ENCODE measurements around the gene LTA. TPM values are rescaled to one million over a fixed set of nuclear protein-coding genes. Genes with fewer than 3 reads are reported as not detected.
A peak's percentile ranks its signal among the peaks of the same experiment; 100 is the strongest.

LTA gene
- total RNA-seq, 4 donors from 2014 or later: not detected

- no peaks in the 10 kb centered on the region for H3K27me3 ChIP-seq
- H3K4me1 ChIP-seq: peaks cover 4 to 44% (median 18%) of the 10 kb centered on the region in 4 donors
- TF ChIP-seq EP300 (IDR thresholded peaks at IDR 0.05) (no peak), POLR2A (IDR thresholded peaks at IDR 0.05) (no peak), CTCF (IDR thresholded peaks at IDR 0.05) (no peak)
- no peak overlapping the region for H3K27ac ChIP-seq
- DNase-seq (ENCODE audit: low spot score in 2 of 2): no peak
- peaks cover 0 to 97% (median 60%) of the 10 kb centered on the region in 3 donors for H3K36me3 ChIP-seq
- WGBS, 2 donors: 38 to 41% methylated on average over 2 of the region's 2 CpGs
- H3K4me3 ChIP-seq: no peak overlapping the region
- no peaks in the 10 kb centered on the region for H3K9me3 ChIP-seq
Measured at GRCh38 chr6:31535538-31536324, 36.4 kb upstream of the LTA start.

- Histone ChIP-seq H3K9me3 (no peaks in the 10 kb centered on the region), H3K36me3 (peaks cover 0 to 65% (median 39%) of the 10 kb centered on the region in 3 donors), H3K4me1 (peaks cover 4 to 55% (median 25%) of the 10 kb centered on the region in 4 donors), H3K27me3 (no peaks in the 10 kb centered on the region), H3K4me3 (peak overlapping the region in 1 of 4 donors; percentile 76), H3K27ac (peak overlapping the region in 1 of 4 donors; percentile 99)
- DNase-seq (ENCODE audit: low spot score in 2 of 2): no peak
- 62 to 67% methylated on average over 6 of the region's 6 CpGs for WGBS, 2 donors
- no peak for TF ChIP-seq POLR2A (IDR thresholded peaks at IDR 0.05)
Measured at GRCh38 chr6:31538805-31539400, 33.2 kb upstream of the LTA start.

- Histone ChIP-seq H3K4me3 (peak overlapping the region; percentile 65 to 84 (median 74)), H3K27me3 (no peaks in the 10 kb centered on the region), H3K4me1 (peaks cover 4 to 55% (median 25%) of the 10 kb centered on the region in 4 donors), H3K27ac (peak overlapping the region; percentile 93 to 99 (median 98)), H3K9me3 (no peaks in the 10 kb centered on the region), H3K36me3 (peaks cover 0 to 47% (median 28%) of the 10 kb centered on the region in 3 donors)
- DNase-seq (ENCODE audit: low spot score in 2 of 2): no peak
- TF ChIP-seq EP300 (IDR thresholded peaks at IDR 0.05) (no peak), POLR2A (IDR thresholded peaks at IDR 0.05) (no peak), CTCF (IDR thresholded peaks at IDR 0.05) (no peak)
- WGBS, 2 donors: 8 to 11% methylated on average over 4 of the region's 4 CpGs
Measured at GRCh38 chr6:31540640-31541039, 31.4 kb upstream of the LTA start.

DNA sequence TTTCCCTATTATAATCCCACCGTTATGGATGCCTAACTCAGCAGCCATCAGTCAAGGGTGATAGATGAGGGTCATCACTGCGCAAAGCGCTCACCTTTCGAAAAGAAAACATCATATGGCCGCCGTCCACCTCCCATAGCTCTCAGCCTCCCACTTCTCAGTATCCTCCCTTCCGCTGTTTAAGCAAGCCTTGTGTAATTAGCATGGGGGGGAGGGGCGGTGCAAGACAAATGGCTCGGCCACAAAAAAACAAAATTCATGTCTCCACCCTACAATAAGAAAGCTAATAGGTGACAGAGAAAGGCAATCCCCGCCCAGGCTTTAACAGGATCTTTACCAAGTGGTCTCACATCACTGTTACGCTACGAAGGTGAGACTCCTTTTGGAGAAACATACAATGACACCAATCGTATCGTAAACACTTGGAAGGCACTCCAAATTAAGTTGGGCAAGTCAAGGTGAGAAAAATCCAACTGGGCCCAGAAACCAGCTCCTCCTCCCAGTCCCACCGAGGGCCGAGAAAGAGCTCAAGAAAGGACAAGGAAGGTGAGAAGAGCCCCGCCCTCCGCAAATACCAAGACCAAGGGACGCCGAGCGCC is 30.9 kb upstream of the LTA start:
- WGBS, 2 donors: 0 to 1% methylated on average over 21 of the region's 21 CpGs
- peak overlapping the region; percentile 93 to 99 (median 98) for H3K27ac ChIP-seq
- TF ChIP-seq EP300 (IDR thresholded peaks at IDR 0.05): no peak
- no peak for TF ChIP-seq POLR2A (IDR thresholded peaks at IDR 0.05)
- no peak for TF ChIP-seq CTCF (IDR thresholded peaks at IDR 0.05)
- H3K4me3 ChIP-seq: peak overlapping the region; percentile 65 to 84 (median 74)
- no peaks in the 10 kb centered on the region for H3K9me3 ChIP-seq
- peaks cover 4 to 59% (median 25%) of the 10 kb centered on the region in 4 donors for H3K4me1 ChIP-seq
- no peaks in the 10 kb centered on the region for H3K27me3 ChIP-seq
- DNase-seq (ENCODE audit: low spot score in 2 of 2): peak in 1 of 2 donors; percentile 66
- H3K36me3 ChIP-seq: peaks cover 0 to 42% (median 25%) of the 10 kb centered on the region in 3 donors

GRCh38 chr6:31541658-31542521 is 30.2 kb upstream of the LTA start, which contains the start of gene DDX39B:
Gene DDX39B (minus strand): TSS chr6:31542003. CDS start chr6:31540532, 1,471 bp downstream.
- peak within 1 kb of the TSS; percentile 65 to 84 (median 74) for H3K4me3 ChIP-seq
- WGBS, 2 donors: 1% methylated on average over 43 of the region's 43 CpGs

More at GRCh38 chr6:31541658-31542521, 30.2 kb upstream of the LTA start, which contains the start of gene DDX39B:
- H3K27ac ChIP-seq: peak within 1 kb of the TSS; percentile 93 to 99 (median 98)
- peaks cover 0 to 35% (median 19%) of the 10 kb centered on the region in 3 donors for H3K36me3 ChIP-seq
- no peaks in the 10 kb centered on the region for H3K9me3 ChIP-seq
- H3K27me3 ChIP-seq: no peaks in the 10 kb centered on the region
- TF ChIP-seq EP300 (IDR thresholded peaks at IDR 0.05) (peak; percentile 89 to 99), POLR2A (IDR thresholded peaks at IDR 0.05) (peak; percentile 87 to 89), CTCF (IDR thresholded peaks at IDR 0.05) (peak in 1 of 5 experiments; percentile 28)
- peak; percentile 89 to 91 for DNase-seq (ENCODE audit: low spot score in 2 of 2)
- H3K4me1 ChIP-seq: peaks cover 4 to 62% (median 27%) of the 10 kb centered on the region in 4 donors
